GM23248 (cell line): ENCODE data around the gene KCNN3. TPM values are rescaled to one million over a fixed set of nuclear protein-coding genes. Genes with fewer than 3 reads are reported as not detected.

ENCODE experiments used
- DNase-seq: peaks from one replicate; pipeline ENCODE4 v3.0.0-alpha.2; 2015
- H2AFZ ChIP-seq: fragments of 200-600 bp; sonication (generic); 2 replicates; pipeline ENCODE4 v1.6.1; 2016; ENCODE audit warnings: antibody characterized with exemption
- H3F3A ChIP-seq: fragments of 200-600 bp; sonication (generic); 2 replicates; pipeline ENCODE4 v1.6.1; 2016; ENCODE audit warnings: mild to moderate bottlenecking, antibody characterized with exemption, mixed run types; ENCODE audit not compliant: insufficient read depth
- H3K27ac ChIP-seq: fragments of 200-600 bp; sonication (generic); 2 replicates; pipeline ENCODE4 v1.5.1; 2016; ENCODE audit warnings: mild to moderate bottlenecking
- H3K27me3 ChIP-seq: fragments of 200-600 bp; sonication (generic); replicated peaks from 2 replicates; pipeline ENCODE4 v1.6.1; 2016; ENCODE audit warnings: mild to moderate bottlenecking; ENCODE audit not compliant: insufficient read depth
- H3K36me3 ChIP-seq: fragments of 200-600 bp; sonication (generic); 2 replicates; pipeline ENCODE4 v1.6.1; 2016; ENCODE audit warnings: low read depth, mild to moderate bottlenecking
- H3K4me1 ChIP-seq: fragments of 200-600 bp; sonication (generic); 2 replicates; pipeline ENCODE4 v1.6.1; 2016; ENCODE audit warnings: mild to moderate bottlenecking; ENCODE audit not compliant: insufficient read depth
- H3K4me2 ChIP-seq: fragments of 200-600 bp; sonication (generic); one replicate; pipeline ENCODE4 v1.6.1; 2016; ENCODE audit warnings: mild to moderate bottlenecking; ENCODE audit not compliant: unreplicated experiment
- H3K4me3 ChIP-seq: fragments of 200-600 bp; sonication (generic); 2 replicates; pipeline ENCODE4 v1.5.1; 2016; ENCODE audit warnings: mild to moderate bottlenecking
- H3K79me2 ChIP-seq: fragments of 200-600 bp; sonication (generic); 2 replicates; pipeline ENCODE4 v1.6.1; 2016; ENCODE audit warnings: mild to moderate bottlenecking; ENCODE audit not compliant: insufficient read depth
- H3K9ac ChIP-seq: fragments of 200-600 bp; sonication (generic); 2 replicates; pipeline ENCODE4 v1.6.1; 2016; ENCODE audit warnings: mild to moderate bottlenecking
- H3K9me2 ChIP-seq: fragments of 200-600 bp; sonication (generic); 2 replicates; pipeline ENCODE4 v1.6.1; 2016; ENCODE audit warnings: mixed run types, mild to moderate bottlenecking, moderate library complexity; ENCODE audit not compliant: insufficient read depth
- H3K9me3 ChIP-seq: fragments of 200-600 bp; sonication (generic); one replicate; pipeline ENCODE4 v1.6.1; 2017; ENCODE audit warnings: low read depth
- H4K20me1 ChIP-seq: fragments of 200-600 bp; sonication (generic); 2 replicates; pipeline ENCODE4 v1.6.0; 2016; ENCODE audit not compliant: insufficient read depth
- EZH2 ChIP-seq: fragments of 200-600 bp; sonication (generic); IDR thresholded peaks from 2 replicates; pipeline ENCODE4 v1.6.1; 2018; ENCODE audit warnings: antibody characterized with exemption, mild to moderate bottlenecking; ENCODE audit not compliant: insufficient read depth, poor library complexity, severe bottlenecking
- EZH2phosphoT487 ChIP-seq: fragments of 200-600 bp; sonication (generic); IDR thresholded peaks from 2 replicates; pipeline ENCODE4 v1.6.1; 2018; ENCODE audit warnings: antibody characterized with exemption, moderate library complexity, mild to moderate bottlenecking, low read depth; ENCODE audit not compliant: insufficient read depth
- WGBS, 2 experiments: methylation state at CpG; one replicate each; pipeline ENCODE4 v1.1.6; 2015 to 2017; ENCODE audit warnings: low lambda C conversion rate in 2 of 2, low coverage in 1 of 2; ENCODE audit errors: missing lambda C conversion rate in 2 of 2; 5-methylcytosine and 5-hydroxymethylcytosine counted together
- in situ Hi-C: fragments of 300-500 bp; cut with MboI; formaldehyde crosslinking; loops from 2 replicates; pipeline ENCODE4 v1.15.0; 2020
- polyA plus RNA-seq: library from polyadenylated mRNA; unstranded; fragments of >200 nt; fragmentation: Nextera tagmentation; extraction: Ambion mirVana; gene quantifications from 2 replicates; pipeline ENCODE4 v1.2.1, GENCODE V29; 2016
- total RNA-seq: library from RNA; depleted of rRNA; stranded (reverse); fragments of >200 nt; shearing (Covaris generic); gene quantifications from 2 replicates; pipeline ENCODE4 v1.2.3, GENCODE V29; 2014

KCNN3 gene
- total and polyA plus RNA-seq, 2 experiments from 2014 or later = not detected

DNA sequence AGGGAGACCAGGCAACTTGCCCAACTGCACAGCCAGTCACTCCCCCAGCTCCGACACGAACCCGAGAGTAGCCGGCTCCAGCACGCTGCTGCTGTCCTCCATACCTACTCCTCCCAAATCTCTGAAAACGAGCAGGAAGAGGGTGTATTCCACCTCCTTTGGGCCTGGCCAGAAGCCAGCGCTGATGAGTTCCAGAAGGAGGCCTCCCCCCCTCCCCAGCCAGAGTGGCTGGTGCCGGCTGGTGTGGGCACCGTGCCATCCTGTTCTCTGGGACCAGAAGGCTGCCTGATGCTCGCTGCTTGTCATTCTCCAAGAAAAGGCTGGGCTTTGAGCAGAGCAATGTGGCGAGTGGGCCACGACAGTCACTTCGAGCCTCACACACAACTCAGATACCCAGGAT, 22.2 kb downstream of the KCNN3 start:
- Histone ChIP-seq H4K20me1 (no peaks in the 10 kb centered on the region), H3K4me1 (no peaks in the 10 kb centered on the region), H3K9ac (no peak overlapping the region), H3K9me2 (no peaks in the 10 kb centered on the region), H3K36me3 (no peaks in the 10 kb centered on the region), H3K4me2 (no peak overlapping the region), H3K79me2 (no peaks in the 10 kb centered on the region), H3K4me3 (no peak overlapping the region), H3K27ac (no peak overlapping the region), H3K27me3 (peaks cover 6% of the 10 kb centered on the region; the same call in 1 of the 2 replicates), H2AFZ (no peak overlapping the region), H3F3A (no peaks in the 10 kb centered on the region), H3K9me3 (no peaks in the 10 kb centered on the region)
- TF ChIP-seq EZH2phosphoT487 = no peak
- TF ChIP-seq EZH2 = no peak
- in situ Hi-C loops = no loop called here
- WGBS, 2 experiments = 11 to 14% methylated on average over 13 of the region's 13 CpGs
- peak; percentile 18 for DNase-seq

DNA sequence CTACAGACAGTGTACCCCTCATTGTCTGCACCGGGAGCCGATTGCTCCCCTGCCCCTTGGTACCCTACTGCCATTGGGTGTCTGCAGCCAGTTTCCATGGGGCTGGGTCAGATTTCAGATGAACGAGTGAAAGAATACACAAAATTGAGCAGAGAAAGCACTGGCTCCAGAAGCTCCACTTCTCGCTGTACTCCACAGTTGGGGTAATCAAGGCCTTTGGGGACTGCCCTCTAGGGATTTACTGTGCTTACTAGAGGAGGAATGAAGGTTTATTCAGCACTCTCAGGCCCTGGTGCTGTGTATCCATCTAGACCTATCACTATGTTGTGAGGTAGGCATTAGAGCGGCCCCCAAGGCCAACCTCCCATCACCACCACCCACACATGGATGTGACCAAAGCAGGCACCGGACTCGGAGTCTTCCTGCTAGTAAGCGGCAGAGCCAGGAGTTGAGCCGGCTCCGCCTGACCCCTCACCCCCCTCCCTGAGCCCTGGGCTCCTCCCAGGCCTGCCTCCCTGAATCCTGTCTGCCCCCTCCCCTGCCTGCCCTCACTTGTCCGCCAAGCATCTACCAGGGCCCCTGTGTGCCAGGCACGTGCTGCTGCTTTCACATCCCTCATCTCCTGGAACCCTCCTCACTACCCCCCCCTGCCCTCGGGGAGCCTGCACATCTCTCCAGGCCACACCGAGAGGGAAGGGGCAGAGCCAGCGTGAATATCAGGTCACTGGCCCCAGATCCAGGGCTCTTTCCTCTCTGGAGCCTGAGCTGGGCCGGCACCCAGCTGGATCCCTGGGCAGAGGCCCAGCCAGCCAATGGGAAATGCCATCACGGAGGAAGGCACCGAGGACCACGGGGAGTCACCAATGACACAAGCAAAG, 23.3 kb downstream of the KCNN3 start:
- Histone ChIP-seq H3K9ac (no peak overlapping the region), H3K9me2 (no peaks in the 10 kb centered on the region), H3K27ac (no peak overlapping the region), H3K79me2 (no peaks in the 10 kb centered on the region), H3F3A (no peaks in the 10 kb centered on the region), H3K4me1 (no peaks in the 10 kb centered on the region), H3K4me2 (no peak overlapping the region), H3K36me3 (no peaks in the 10 kb centered on the region), H4K20me1 (no peaks in the 10 kb centered on the region), H3K9me3 (no peaks in the 10 kb centered on the region), H3K27me3 (peaks cover 6% of the 10 kb centered on the region; the same call in 1 of the 2 replicates), H3K4me3 (no peak overlapping the region), H2AFZ (no peak overlapping the region)
- DNase-seq = no peak
- in situ Hi-C loops = no loop called here
- TF ChIP-seq EZH2phosphoT487 = no peak
- no peak for TF ChIP-seq EZH2
- WGBS, 2 experiments = 57 to 64% methylated on average over 19 of the region's 19 CpGs

DNA sequence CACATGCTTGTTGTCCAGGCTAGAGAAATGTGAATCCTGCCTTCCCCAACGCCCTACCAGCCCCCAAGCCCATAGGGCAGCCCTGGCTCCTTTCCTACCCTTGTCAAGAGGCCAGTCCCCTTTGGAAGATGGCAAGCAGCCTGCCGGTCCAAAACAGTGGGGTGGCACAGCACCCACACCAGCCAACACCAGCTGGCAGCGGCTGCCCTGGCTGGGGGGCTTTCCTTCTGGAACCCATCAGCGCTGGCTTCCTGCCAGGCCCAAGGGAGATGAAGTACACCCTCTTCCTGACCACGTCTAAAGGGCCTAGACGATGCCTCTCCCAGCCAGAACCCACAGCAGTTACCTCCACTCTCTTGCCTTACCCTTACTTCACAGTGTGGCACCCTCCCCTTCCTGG, 24.2 kb downstream of the KCNN3 start:
- Histone ChIP-seq H3K4me3 (no peak overlapping the region), H2AFZ (no peak overlapping the region), H3K27ac (no peak overlapping the region), H3K4me1 (no peaks in the 10 kb centered on the region), H3K79me2 (no peaks in the 10 kb centered on the region), H3K9ac (no peak overlapping the region), H3K27me3 (peaks cover 6% of the 10 kb centered on the region; the same call in 1 of the 2 replicates), H3K4me2 (no peak overlapping the region), H3K36me3 (no peaks in the 10 kb centered on the region), H3K9me2 (no peaks in the 10 kb centered on the region), H3K9me3 (no peaks in the 10 kb centered on the region), H4K20me1 (no peaks in the 10 kb centered on the region), H3F3A (no peaks in the 10 kb centered on the region)
- TF ChIP-seq EZH2phosphoT487 (no peak), EZH2 (no peak)
- in situ Hi-C loops = no loop called here
- WGBS, 2 experiments = 41 to 48% methylated on average over 6 of the region's 6 CpGs
- DNase-seq = no peak

- no peak overlapping the region for H3K4me3 ChIP-seq
- H3K36me3 ChIP-seq = no peaks in the 10 kb centered on the region
- H3K9me3 ChIP-seq = no peaks in the 10 kb centered on the region
- H3F3A ChIP-seq = no peaks in the 10 kb centered on the region
- H3K9ac ChIP-seq = no peak overlapping the region
- no peak for DNase-seq
- no peak overlapping the region for H3K4me2 ChIP-seq
- H3K27ac ChIP-seq = no peak overlapping the region
- H3K4me1 ChIP-seq = peaks cover under 1% of the 10 kb centered on the region
- H3K9me2 ChIP-seq = no peaks in the 10 kb centered on the region
- no peaks in the 10 kb centered on the region for H4K20me1 ChIP-seq
- WGBS, 2 experiments = 16 to 25% methylated on average over 3 of the region's 3 CpGs
- TF ChIP-seq EZH2phosphoT487 (no peak), EZH2 (no peak)
- H3K27me3 ChIP-seq = peaks cover 6% of the 10 kb centered on the region; the same call in 1 of the 2 replicates
- in situ Hi-C loops = no loop called here
- H3K79me2 ChIP-seq = no peaks in the 10 kb centered on the region
- H2AFZ ChIP-seq = no peak overlapping the region
Measured at GRCh38 chr1:154845174-154845573, 24.9 kb downstream of the KCNN3 start.

- H3K27ac ChIP-seq = no peak overlapping the region
- TF ChIP-seq EZH2phosphoT487 (no peak), EZH2 (no peak)
Measured at GRCh38 chr1:154844297-154844681, 25.8 kb downstream of the KCNN3 start.

More at GRCh38 chr1:154844297-154844681, 25.8 kb downstream of the KCNN3 start:
- Histone ChIP-seq H3K4me2 (no peak overlapping the region), H3F3A (no peaks in the 10 kb centered on the region), H3K9ac (no peak overlapping the region), H3K36me3 (no peaks in the 10 kb centered on the region), H3K9me2 (no peaks in the 10 kb centered on the region), H2AFZ (no peak overlapping the region), H3K4me1 (peaks cover 6% of the 10 kb centered on the region), H3K4me3 (no peak overlapping the region), H4K20me1 (no peaks in the 10 kb centered on the region), H3K79me2 (no peaks in the 10 kb centered on the region), H3K9me3 (no peaks in the 10 kb centered on the region), H3K27me3 (peaks cover 6% of the 10 kb centered on the region; the same call in 1 of the 2 replicates)
- in situ Hi-C loops = no loop called here
- WGBS, 2 experiments = 91% methylated on average over 10 of the region's 10 CpGs
- DNase-seq = no peak
